Stimulated activated CD4-positive, alpha-beta T cell treated with anti-CD3 and anti-CD28 coated beads, Interleukin-15, amount 100 ng/mL, for 1 hour (primary cell): ENCODE measurements around the gene SYTL3.
"Not testable (repeated sequence)": the region's sequence is repeated elsewhere in the genome, so short reads cannot be mapped to it uniquely, and the experiment has no call there.

Source experiments
- DNase-seq, 2 donors: peaks; one replicate each; pipeline ENCODE4 v3.0.0-alpha.2; 2020; ENCODE audit warnings: low read depth in 1 of 2, low spot score in 1 of 2

SYTL3 gene

DNA sequence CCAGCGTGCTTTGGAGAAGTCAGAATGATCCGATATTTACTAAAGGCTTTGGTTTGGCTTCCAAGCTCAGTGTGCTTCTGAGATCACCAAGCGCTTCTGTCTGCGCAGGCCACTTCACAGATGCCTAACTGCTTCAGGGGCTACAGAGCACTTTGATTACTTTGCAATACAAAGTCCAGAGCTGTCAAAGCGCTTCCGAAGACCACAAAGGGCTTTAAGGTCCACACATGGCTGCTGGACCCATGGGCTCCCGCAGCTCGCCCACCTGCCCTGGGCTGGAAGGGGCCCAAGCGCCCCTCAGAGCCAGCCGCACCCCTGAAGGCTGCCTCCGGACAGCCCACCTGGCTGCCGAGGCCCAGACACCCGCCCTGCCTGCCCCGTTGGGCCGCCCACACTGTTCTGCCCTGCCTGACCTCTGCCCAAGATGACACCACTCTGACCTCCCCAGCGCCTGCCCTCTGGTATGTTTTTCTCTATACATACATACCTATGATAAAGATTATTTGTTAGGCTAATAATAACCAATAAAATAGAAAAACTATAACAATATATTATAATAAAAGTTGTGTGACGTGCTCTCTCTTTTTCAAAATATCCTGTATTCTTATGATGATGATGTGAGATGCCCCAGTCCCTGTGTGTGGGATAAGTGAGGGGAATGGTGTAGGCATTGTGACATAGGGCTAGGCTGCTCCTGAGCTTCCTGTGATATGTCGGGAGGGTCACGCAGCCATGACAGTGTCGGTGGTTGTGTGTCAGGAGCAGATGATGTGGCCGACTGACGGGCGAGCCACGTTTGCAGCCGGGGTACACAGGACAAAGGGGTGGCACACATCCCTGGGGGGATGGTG, 27.9 kb upstream of the SYTL3 start:
- no peak for DNase-seq

DNA sequence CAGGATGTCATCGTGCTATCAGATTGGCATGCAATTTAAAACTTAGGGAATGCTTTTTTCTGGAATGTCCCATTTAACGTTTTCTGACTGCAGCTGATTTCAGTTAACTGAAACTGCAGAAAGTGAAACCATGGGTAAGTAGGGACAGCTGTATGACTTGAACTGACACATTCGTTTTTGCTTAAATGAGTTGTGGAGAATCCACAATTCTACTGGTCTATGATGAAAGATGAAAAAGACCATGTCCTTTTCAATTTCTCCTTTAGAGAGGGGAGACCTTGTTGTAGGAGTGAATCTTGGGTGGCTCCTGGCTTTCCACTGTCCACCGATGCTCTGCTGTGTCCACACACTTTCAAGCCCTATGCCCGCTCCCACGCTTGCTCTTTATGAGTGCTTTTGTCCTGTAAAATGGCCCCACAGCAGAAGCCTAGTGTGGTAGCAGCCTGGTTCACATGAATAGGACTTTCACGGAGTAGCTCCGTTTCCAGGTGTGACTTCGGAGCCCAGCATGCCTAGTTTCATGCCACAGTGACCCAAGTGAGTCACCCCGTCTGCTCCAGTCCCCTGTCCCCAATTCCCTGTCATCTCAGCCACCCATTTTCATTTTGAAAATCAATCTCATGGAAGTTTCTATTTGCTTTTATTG, 27.2 kb upstream of the SYTL3 start:
- no peak for DNase-seq

DNA sequence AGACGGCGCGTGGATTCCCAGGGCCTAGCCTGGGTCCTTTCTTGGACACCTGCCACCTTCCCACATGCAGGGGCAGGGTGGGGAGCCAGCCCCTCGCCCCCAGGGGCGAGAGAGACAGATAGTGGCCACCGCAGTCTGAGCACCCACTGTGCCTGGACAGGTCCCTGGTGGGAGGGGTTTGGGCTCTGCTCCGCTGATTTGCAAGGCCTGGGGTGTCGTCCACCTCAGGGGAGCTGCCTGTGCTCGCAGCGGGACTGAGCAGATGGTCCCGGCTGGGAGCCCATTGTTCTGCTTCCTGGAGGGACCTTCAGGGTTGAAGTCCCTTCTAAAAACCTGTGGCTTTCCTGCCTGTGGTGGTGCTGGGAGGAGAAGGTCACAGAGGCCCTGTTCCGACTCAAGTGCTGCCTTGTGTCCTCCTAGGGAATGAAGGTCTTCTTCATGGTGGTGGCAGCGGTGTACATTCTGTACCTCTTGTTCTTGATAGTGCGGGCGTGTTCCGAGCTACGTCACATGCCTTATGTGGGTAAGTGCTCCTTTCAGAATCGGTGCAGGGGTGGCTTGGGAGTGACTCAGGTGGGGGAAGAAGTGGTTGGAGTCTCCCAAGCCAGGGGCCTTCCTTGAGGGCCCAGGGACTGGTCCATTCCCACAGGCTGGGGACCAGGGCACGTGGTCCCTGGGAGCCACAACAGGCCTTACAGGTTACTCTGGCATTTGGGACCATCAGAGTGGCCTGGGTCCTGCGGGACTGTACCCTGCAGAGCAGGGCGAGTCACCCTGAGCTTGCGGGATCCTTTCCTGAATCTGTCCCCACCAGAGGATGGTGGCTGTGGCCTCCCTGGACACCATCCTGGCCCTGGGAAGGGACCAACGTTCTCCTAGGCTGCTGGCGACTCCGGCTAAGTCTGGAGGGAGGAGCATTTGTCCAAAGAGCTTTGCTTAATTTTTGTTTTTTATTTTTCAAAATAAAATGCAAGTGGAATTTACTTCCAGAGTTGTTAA, 24.9 kb upstream of the SYTL3 start:
- no peak for DNase-seq

DNA sequence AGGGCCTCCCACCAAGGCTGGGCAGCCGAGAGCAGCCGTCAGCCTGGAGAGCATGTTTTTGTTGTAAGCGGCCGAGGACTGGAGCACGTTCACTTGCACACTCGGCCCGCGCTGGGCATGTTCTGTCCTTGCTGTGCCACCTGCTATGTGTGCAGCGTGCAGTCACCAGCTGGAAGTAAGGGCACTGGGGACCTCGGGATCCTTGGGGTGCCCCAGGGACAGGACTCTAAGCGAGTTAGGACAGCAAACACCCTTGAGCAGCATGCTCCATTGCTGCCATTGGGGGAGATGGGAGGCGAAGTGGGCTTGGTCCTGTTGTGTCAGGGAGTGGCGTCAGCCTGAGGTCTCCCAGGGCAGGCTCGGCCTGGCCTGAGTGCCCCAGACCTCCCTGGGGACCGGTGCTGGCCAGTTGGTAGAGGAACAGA, 24.0 kb upstream of the SYTL3 start:
- no peak for DNase-seq

DNA sequence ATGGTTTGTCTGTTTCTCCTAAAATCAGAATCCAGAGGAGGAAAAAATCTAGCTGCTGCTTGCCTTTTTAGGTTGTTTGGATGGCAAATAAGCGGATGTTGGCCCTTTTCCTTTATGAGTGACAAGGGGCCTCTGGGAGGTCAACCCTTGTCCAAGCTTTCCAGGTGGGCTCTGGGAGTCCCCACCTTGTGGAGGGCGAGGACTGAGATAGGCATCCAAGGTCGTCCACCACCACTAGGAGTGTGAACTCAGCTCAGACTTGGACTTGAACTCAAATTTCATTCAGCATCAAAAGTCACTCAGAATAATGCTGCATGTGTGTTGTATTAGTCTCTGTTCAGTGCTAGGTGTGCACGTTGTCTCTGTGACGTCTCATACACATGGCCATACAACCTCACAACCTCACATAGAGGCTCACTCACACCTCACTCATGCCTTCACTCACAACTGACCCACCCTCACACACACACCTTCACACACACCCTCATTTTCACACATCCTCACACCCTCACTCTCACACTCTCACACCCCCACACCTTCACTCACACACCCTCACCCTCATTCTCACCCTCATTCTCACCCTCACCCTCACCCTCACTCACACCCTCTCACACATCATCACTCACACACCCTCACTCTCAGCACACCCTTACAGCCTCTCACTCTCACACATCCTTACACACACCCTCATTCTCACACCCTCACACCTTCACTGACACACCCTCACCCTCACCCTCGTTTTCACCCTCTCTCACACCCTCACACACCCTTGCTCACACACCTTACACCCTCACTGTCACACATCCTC, 23.3 kb upstream of the SYTL3 start:
- no peak for DNase-seq

DNA sequence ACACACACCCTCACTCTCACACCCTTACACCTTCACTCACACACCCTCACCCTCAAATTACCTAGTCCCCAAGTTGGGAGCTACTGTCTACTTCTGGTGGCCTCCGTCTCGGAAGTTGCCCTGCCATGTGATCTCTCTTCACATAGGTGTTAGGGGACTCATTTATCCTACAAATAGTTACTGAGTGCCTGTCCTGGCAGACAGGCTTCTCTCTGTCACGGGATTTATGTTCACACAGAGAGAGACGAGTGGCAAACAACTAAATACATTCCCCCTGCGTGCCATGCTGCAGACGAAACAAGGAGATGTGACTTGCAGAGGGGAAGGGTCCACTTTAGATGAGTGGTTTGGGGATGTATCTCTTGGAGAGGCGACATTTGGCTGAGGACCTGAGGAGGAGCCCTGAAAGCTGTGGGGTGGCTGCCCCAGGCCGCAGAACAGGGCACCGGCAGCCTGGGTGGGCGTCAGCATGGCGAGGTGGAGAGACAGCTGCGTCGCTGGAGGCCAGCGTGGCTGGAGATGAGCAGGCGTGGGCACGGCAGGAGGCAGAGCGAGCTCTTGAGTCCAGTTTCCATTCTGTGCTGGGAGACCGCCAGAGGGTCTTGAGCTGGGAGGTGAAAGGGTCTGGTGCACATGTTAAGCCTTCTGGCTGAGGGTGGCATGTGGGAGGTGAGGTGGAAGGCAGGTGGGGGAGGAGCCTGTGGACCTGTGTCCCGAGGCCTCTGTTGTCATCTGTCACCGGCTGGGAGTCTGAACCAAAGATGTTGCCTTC, 22.5 kb upstream of the SYTL3 start:
- no peak for DNase-seq

DNA sequence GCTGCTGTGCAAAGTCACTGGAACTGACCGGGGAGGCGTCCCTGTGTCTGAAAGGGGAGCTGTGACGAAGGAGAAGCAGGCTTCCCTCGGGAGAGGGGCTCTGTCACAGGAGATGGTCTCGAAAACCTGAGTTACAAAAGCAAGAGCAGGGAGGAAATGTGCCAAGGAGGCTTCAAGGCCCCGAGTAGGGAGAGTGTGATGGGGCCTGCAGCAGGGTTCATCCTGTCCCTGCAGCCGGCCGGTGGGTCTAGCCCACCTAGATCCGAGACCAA, 22.0 kb upstream of the SYTL3 start:
- no peak for DNase-seq

DNA sequence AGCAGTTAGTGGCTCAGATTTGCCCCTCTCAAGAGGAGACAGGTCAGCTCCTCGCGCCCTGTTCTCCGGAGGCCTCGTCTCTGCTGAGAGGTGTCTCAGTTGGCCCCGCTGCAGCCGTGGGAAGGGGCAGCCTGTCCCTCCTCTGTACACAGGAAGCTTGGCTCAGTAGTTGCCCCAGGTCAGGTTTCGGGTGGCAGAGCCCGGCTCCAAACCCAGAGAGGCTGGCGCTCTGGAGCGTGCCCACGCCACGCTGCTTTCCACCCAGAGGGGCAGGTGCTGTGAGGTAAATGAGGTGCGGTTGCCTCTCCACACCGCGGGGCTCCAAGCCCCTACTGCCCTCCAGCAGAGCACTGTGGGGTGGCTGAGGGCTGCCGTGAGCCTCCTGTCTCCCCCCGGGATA, 21.3 kb upstream of the SYTL3 start:
- no peak for DNase-seq

DNA sequence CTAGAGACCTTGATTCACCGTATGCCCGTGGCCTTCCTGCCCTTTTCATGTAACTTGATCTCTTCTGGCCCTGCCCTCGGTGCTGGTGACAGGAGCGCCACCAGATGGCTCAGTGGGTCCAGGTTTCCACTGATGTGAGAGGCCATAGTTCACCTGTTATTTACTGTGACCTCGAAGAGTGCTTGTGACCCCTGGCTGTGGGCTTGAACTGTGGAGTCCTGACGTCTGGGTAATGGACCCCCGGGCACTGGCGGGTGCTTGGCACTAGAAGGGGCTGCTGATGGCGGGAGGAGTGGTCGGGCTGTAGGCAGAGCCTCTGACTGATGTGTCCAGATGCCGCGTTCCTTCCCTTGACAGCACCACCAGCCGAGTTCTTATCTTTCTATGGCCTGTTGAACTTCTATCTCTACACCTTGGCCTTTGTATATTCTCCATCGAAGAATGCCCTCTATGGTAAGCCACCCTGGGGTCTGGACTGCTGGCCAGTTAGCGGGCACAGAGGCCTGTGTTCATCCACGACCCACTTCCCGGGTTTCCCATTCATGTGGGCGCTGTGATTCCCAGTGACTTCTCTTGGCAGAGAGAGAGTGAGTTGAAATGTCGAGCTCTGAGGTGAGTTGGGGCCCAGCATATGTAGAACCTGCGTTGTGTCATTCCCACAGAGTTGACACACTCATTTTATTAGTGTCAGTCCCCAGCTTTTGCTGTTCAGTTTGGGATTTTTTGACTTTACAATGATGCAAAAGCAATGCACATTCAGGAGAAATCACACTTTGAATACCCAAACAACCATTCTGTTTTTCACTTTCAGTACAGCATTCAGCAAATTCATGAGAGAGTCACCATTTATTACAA, 20.3 kb upstream of the SYTL3 start:
- no peak for DNase-seq

DNA sequence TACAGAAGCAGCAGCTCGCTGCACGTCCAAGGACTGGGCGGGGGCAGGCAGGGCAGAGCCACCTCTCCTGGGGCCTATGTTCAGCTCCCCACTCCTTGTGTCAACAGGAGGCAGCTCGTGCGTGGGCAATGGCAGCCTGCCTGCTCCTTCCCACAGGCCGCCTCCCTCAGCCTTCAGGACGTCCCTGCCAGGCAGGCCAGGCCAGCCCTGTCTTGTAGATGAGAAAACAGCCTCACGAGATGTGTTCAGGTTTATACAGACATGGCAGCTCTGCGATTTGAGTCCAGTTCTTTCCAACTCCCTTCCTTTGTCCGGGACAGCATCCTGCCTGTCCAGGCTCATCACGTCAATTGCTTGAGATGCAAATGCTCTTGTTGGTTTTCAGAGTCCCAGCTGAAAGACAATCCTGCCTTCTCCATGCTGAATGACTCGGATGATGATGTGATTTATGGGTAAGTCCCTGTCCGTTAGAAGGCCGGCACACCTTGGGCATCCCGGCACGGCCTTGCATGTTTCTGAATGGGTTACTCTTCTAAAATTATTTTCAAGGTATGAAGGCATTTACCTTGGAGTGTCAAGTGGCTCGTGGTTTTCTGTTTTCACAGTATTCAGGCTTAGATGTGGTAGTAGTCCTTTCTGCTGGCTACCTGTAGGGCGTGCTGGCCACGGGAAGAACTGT, 18.8 kb upstream of the SYTL3 start:
- no peak for DNase-seq

DNA sequence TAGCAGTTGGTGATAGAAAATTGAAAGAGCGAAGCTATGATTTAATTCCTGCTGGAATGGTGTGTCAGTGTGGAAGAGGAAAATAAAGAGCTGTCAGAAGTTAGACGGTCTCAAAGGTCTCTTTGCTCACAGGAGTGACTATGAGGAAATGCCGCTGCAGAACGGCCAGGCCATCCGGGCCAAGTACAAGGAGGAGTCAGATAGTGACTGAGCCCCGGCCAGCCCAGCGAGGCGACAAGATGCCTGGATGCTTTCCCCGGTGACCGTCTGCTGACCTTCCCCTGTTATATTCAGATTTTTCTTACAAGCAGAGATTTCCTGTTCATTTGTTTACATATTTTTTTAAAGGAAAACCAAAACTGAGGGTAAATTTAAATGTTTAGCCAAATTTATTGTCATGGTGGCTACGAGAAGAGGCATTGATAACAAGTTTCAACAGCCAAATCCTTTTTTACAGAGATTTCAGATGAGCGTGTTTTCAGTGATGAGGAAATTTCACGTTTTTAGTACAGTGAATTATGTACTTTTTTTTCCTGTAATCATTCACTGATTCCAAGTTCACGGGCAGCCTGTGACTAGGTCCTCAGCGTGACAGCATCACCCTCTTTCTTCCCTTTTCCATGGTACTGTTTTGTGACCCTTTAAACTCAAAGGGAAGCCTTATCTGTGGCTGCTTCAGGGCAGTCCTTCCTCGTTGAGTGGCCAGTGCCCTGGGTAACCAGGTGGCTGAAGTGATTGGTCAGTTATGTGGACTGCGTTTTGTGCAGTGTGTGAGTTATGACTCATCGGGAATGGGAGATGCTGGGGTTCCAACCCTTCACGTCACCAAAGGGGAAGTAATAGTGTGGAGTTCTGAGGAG, 17.9 kb upstream of the SYTL3 start:
- DNase-seq, result no peak

DNA sequence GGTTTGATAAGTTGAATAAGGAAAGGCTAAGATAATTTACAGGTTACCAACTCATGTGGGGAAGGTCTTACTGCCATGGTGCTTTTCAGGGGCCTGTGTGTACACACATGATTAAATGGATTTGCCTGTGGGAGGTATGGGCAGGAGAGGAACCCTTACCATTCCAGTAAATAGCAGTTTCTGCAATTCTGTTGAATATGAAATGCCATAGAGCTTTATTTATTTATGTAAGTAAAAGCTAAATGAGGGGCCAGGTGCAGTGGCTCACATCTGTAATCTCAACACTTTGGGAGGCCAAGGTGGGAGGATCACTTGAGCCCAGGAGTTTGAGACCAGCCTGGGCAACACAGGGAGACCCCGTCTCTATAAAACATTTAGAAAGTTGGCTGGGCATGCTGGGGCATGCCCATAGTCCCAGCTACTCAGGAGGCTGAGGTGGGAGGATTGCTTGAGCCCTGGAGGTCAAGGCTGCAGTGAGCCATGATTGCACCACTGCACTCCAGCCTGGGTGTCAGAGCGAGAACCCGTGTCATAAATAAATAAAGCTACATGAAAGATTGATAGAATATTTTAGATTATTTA, 17.2 kb upstream of the SYTL3 start:
- DNase-seq, result not testable (repeated sequence)

DNA sequence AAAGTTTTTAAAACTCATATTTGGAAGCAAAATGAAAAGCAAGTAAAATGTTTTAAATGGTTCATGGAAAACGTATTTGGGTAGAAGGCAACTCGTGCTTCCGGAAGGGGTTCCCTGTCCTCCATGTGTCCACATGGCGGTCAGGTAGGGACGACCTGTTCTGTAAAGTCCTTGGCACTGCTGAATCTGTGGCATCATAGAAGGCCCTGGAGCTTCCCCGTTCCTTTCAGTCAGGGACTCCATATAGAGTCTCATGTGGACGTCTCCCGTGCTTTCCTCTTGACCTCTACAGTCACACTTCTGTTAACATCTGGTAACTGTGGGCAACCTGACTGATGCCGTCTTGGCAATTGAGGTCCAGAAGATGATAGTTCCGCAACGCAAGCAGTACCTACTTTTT, 16.7 kb upstream of the SYTL3 start:
- DNase-seq, result no peak

DNA sequence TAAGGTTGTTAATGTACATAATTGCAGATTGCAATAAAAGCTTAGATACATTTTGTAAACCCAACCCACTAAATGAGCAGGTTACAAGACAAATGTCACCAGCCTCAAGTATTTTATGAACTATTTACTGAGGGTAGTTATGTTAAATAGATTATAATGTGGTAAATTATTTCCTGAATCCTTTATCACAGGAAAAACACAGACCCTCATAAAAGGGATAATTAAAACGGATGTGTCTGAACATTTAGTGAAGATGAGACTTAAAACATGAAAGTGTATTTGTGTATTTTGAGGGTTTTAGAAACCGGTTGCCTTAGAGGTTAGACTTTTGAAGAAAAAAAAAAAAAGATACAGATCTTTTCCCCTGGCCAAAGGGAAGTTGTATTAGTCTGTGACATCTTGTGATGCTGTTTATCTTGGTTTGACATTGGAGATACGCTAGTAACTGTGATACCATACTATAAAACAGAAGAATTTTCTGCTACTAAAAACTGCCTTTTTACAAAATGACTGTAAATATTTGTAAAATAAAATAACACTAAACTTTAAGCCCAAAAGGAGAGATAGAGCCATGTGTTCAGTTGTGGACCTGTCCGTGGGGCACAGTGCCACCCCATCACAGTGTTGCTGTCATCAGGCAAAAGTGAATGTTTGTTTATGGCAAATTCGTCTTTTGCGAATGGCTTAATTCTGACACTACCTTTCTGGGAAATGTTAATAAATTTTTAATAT, 15.0 kb upstream of the SYTL3 start:
- DNase-seq, result no peak

DNA sequence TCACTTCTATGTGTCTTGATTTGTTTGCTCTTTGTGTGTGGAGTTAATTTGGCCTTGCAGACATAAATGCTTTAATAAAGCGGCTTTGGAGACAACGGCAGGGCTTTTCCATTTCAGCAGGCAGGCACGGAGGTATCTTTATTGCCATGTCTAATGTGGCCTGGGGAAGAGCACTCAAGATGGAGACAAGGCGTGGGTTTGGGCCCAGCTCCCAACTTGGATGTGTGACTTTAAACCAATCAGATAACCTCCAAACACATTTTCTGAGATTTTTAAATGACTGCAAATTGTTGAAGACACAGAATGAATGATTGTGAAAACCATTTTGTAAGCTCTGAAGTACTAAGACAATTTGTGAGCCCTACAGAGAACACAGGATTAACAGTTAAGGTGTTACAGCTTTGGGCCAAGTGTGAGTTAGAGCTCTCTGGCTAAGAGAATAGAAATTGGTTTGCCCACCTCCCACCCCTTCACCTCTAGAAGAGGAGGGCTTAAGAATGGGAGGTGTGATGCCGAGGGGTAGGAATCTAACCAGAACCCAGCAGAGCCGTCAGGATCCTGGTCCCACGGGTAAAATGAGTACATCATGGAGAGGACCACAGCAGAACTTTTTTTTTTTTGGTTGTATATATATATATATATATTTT, 14.3 kb upstream of the SYTL3 start:
- DNase-seq, result no peak

DNA sequence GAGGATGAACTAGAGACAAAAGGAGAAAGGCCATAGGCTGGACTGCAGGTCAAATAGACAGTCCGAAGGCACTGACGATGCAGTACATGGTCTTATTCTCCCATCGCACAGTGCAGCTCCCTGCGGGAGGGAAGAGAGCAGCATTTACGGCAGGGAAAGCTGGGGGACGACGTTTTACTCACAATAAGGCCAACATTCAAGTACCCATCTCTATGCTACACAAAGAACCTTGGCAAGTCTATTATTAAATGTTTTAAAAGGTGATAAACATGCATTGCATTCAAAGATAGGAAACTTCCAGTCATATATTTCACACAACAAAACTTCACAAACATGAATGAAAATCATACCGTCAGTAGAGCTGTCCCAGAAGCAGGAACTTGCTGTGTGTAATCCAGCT, 13.1 kb upstream of the SYTL3 start:
- no peak for DNase-seq
